CD4-positive, alpha-beta T cell treated with Interferon gamma for 1 hour (primary cell): ENCODE data around the gene ZNF558.
A peak's percentile ranks its signal among the peaks of the same experiment; 100 is the strongest.

ENCODE experiments used
- DNase-seq: peaks from one replicate; pipeline ENCODE4 v3.0.0-alpha.2; 2020

The ZNF558 gene

DNA sequence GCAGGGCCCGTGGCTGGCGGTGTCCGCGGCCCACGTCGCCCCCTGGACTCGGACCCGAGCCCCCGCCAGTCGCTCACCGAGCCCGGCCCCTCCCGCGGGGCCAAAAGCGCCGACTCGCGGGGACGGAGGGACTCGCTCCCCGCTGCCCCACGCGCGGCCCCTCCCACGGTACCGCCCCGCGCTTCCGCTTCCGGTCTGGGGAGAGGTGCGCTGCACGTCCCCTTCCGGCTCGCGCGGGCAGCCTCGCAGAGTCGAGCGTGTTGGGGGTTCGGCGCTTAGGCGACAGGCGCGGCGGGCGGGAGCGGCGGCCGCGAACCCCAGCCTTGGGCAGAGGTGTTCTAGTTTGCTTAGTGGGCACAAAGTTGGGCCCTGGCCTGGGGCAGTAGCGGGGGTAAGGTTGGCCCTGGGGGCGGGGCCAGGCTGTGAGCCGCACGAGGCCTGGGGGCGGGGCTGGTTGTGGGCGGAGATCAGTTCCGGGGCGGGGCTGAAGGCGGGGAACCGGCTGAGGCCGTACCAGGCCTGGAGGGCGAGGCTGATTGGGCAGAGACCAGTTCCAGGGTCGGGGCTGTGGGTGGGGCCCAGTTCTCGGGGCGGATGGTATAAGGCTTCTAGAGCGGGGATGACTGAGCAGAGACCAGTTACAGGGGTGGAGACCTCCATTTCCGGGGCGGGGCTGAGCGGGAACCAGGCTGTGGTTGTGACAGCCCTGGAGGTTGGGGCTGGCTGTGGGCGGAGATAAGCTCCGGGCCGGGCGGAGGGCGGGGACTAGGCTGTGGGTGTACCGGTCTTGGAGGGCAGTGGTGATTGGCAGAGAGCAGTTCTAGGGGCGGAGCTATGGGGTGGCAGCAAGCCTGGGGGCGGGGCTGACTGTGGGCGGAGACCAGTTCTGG is at the start of gene ZNF558, which contains the start of gene MBD3L1:
ZNF558 (minus strand) TSS at position 173 of the 890 bp plus-strand sequence. CDS start 9,645 bp downstream, outside the sequence.
MBD3L1 (plus strand) TSS at position 246 of the 890 bp plus-strand sequence. CDS start 10,302 bp downstream, outside the sequence.
- DNase-seq: peak; percentile 100

DNA sequence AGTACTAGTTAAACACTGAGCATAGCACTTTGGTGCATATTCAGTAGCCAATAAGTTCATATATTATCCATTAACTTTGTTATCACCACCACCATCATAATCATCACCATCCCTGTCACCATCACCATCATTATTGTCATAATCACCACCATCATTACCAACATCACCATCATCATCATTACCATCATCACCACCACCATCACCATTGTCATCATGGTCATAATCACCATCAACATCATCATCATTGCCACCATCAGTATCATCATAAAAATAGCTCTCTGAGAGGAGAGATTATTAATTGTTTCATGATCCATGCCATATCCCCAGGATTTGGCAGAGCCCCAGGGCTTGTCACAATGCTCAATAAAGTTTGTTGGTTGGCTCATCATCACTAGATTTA is 49.4 kb upstream of the ZNF558 start:
- DNase-seq: no peak

DNA sequence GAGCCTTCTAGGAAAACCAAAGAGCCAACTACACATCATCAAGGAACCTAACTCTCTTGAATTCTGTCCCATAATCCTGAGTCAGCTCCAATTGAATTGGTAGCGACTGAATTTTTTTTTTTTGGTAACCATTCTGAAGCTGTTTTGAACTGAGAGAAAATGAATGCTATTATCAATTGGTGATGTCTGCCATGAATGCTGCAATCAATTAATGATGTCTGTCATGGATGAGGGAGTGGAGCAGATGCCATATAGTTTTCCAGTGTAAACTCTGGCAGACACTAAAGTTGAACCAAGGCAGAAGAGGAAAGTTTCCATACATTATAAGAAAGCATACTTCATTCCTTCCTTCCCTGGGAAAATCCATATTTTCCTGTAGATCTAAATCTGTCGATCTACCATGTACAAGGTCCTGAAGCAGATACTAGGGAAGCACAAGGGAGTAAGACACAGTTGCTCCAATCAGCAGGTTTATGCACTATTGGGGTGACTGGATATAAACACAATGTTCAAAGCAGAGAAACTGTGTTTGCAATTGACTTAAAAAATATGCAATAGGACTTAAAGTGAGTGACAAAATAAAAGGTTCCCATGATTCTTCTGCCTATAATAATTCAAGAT is 48.9 kb upstream of the ZNF558 start:
- DNase-seq: no peak

DNA sequence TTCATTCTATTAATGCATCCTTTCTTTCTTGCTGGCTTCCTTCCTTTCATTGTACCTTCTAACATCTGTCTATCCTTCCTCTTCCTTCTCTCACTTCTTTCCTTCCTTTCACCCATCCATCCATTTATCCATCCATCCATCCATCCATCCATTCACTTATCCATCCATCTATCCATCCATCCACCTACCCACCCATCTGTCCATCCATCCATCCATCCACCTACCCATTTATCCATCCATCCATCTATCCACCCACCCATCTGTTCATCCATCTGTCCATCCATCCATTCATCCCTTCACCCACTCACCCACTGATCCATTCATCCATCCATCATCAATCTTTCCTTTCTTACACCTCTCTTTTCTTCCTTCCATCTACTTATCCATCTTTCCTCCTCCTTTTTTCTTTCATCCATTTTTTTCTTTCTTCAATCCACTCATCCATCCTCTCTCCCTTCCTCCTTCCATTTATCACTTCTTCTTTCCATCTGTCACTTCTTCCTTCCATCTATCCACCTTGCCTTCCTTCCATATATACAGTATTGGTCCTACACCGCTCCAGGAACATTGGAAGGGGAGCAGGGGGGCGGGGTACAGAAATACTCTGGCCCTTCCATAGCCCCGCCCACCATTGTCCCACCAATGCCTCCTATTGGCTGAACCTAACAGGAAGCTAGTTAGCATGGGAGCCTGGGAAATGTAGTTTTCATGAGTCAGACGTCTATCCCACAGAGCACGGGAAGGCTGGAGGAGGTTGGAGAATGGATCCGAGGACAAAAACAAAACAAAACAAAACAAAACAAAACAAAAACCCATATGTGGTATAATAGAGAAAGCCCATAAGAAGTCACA is 46.0 kb upstream of the ZNF558 start:
- no peak for DNase-seq

DNA sequence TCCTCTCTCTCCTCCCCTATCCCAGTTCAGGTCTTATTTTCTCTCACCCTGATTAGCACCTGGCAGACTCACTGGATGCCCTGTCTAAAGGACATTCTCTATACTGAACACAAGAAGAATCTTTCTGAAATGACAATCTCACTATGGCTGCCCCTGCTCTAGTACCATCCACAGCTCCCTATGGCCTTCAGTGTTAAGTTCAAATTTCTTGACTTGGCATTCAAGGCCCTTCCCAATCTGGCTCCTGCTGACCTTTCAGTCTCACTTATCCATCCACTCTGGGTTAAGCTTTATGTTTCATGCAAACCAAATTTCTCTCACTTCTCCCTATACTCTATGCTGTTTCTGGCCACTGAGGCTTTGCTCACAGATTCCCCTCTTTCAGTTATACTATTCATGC is 34.2 kb upstream of the ZNF558 start:
- no peak for DNase-seq

DNA sequence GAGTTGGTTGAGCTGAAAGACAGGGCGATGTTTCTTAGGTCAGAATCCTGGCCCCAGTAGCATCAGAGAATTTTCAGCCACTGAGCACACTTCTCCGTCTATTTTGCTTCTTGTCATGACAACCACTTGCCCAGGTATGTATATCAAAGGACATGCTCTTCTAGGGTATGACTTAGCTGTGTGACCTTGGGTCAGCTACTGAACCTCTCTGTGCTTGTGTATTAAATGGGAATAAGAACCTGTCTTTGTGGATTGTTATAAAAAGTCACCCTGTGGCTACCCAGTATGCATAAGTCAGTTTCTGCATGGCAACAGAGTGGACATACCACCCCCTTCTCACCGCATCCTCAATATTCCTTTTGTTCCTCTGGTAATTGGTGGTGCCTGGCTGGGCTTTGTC is 26.2 kb upstream of the ZNF558 start:
- no peak for DNase-seq

DNA sequence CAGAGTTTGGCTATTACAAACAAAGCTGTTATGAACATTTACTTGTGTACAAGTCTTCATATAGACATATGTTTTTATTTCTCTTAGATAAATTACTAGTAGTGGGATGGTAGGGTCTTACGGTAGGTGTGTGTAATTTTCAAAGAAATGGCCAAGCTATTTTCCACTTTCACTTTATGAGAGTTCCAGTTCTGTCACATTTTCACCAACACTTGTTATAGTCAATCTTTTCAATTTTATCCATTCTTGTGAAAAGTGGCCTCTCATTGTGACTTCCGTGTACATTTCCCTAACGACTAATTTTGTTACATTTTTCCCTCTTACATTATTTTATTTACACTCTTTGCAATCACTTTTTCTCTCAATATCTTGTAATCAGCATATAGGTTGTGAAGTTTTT is 18.4 kb upstream of the ZNF558 start:
- DNase-seq: no peak

DNA sequence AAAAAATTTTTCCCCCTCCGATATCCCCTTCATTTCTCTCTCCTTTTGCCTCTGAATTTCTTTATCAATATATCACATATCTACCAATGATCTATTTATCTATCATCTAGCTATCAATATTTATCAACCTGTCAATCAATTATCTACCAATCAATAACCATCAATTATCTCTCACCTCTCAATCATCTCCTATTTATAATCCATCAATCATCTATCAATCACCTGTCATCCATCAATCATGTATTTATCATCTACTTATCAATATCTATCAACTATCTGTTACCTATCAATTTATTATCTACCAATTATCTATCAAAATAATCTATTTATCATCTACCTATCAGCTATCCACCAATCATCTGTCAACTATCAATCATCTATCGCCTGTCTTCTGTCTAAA is 17.1 kb upstream of the ZNF558 start:
- no peak for DNase-seq

DNA sequence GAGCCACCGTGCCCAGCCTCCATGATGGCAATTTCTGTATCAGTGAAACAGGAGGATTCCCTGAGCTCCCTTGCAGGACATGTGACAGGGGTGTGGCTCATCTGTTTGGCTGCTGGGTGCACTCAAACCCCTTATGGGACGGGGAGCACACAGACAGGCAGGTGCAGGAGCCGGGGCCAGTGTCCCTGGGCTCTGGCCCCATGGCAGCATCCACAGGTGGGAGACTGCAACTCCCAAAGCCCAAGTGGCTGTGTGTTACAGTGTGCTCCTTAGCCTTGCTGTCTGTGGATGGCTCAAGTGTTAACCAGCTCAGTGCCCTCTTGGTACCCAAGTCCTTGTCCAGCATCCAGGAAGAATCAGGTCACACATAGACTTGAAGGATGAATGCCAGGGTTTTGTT is 14.7 kb upstream of the ZNF558 start:
- DNase-seq: no peak

DNA sequence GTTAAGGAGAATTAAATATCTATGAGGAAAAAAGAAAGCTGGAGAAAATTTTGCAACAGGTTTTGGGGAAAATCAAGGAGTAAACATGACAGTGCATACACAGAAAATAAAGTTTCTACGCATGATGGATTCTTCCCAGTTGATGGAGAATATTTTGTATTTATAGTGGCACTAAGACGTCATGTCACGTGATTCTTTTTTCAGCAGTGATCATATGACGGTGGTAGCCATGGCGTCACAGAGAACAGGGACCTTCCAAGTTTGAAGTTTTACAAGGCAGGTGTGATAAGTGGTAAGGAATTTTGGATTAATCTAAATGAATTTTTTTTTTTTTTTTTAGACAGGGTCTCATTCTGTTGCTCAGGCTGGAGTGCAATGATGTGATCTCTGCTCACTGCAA is 8.6 kb upstream of the ZNF558 start:
- DNase-seq: no peak

DNA sequence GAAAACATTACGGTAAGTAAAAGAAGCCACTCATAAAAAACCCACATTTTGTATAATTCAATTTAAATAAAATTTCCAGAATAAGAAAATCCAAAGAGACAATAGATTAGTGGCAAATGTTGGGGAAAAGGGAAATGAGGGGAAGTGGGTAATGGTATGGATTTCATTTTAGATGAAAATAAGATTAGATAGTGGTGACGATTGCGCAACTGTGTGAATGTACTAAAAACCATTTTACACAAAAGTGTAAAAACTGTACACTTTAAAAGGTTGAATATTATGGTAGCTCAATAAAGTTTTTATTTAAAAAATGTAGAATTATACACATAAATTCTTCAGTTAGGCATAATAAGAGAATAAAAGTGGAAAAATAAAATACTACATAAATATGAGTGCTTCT is 3.8 kb upstream of the ZNF558 start:
- no peak for DNase-seq

DNA sequence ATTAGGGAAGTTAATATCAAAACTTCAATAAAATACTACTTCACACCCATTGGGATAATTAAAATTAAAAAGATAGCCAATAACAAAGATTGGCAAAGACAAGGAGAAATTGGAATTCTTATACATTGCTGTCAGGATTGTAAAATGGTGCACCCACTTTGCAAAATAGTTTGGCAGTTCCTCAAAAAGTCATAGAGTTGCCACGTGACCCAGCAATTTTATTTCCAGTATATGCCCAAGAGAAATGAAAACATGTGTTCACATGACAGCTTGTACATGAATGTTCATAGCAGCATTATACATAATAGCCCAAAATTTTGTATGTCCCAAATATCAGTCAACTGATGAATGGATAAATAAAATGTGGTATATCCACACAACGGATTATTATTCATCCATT is 3.3 kb upstream of the ZNF558 start:
- no peak for DNase-seq

DNA sequence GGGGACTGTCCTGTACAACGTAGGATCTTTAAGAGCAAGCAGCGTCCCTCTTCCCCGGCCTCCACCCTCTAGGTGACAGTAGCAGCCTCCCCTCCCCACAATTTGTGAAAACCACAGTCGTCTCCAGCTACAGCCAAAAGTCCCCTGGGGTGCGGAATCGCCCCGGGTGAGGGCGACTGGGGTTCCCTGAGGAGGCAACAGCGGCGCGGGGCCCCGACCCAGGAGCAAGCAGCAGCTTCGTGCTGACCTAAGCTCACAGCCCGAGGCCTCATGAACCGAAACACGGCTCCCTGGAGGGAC is 322 bp downstream of the ZNF558 start:
- DNase-seq: no peak

DNA sequence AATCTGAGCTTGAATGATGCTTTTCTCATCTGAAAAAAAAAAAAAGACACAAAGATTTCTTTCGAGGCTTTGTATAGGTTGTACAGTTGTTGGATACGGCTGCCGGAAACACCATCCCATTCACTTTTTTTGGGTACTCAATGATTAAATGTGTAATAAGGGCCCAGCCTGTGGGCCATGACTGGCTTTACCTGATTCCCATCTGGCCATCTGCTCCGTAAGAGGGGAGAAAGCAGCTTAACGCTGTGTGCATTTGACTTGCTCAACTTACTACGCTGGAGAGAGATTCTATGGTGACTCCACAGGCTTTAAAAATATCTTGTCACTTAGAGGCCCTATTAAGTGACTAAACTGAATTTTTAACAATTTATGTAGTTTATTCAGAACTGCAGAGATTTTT is 731 bp downstream of the ZNF558 start:
- DNase-seq: no peak

DNA sequence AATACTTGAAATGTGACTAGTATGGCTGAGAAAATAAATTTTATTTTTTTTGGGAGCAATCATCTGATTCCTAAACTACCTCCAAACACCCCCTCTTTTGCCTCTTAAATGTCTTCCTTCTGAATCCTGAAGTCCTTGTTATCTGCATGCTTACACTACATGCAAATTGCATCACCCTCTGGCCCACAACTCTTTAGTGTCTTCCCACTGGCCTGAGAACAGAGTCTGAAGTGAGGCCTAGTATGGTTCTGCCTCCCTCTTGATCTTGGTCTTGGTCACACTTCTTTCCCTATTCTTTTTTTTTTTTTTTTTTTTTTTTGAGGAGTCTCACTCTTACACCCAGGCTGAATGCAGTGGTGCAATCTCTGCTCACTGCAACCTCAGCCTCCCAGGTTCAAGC is 4.8 kb downstream of the ZNF558 start:
- no peak for DNase-seq

DNA sequence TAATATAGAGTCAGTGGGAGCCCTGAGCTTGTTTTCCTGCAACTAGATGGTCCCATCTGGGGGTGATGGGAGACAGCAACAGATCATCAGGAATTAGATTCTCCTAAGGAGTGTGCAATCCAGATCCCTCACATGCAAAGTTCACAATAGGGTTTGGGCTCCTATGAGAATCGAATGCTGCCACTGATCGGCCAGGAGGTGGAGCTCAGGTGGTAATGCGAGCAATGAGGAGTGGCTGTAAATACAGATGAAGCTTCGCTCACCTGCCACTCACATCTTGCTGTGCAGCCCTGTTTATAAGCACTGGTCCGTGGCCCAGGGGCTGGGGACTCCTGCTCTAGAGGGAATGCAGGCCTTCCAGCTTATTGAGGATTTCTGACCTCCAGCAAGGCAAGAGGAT is 5.7 kb downstream of the ZNF558 start:
- no peak for DNase-seq

DNA sequence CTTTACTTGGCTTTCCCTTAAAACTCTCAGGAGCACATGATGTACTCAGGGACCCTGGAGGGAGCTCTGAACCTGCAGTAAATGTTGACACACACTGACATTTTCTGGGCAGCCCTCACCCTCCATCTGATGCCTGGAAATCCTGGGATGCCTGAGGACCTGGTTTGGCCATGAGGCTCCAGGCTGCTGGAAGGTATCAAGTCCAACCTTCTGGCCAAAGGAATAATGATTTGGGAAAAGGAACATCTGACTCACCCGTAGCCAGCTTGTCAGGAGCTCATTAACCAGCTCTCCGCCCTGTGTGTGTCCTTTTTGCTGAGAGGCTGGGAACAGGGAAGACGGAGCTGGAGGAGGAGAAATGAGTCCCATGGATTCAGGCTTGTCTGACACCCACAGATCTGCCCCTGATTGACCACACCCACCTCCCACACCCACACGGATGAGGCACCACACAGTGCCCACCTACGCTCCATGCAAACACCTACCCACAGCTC is 10.3 kb downstream of the ZNF558 start:
- no peak for DNase-seq

DNA sequence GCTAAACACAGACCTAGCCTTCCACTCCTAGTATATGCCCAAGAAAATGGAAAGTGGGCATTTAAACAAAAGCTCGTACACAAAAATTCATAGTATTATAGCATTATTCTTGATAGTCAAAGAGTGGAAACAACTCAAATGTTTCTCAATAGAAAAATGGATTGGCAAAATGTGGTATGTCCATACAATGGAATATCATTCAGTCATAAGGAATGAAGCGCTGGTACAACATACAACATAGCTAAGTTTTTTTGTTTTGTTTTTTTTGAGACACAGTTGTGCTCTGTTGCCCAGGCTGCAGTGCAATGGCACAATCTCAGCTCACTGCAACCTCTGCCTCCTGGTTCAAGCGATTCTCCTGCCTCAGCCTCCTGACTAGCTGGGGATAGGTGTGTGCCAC is 11.9 kb downstream of the ZNF558 start:
- no peak for DNase-seq

DNA sequence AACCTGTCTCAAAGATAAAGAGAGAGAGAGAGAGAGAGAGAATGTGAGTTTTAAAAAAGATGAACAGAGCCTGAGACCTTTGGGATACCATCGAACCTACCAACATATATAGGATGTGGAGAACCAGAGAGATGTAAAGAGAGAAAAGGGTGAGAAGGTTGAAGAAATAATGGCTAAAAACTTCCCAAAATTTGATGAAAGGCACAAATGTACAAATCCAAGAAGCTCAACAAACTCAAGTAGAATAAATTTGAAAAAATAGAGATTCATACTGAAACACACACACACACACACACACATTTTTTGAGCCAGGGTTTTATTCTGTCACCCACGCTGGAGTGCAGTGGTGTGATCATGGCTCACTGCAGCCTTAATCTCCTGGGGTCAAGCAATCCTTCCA is 16.3 kb downstream of the ZNF558 start:
- no peak for DNase-seq

DNA sequence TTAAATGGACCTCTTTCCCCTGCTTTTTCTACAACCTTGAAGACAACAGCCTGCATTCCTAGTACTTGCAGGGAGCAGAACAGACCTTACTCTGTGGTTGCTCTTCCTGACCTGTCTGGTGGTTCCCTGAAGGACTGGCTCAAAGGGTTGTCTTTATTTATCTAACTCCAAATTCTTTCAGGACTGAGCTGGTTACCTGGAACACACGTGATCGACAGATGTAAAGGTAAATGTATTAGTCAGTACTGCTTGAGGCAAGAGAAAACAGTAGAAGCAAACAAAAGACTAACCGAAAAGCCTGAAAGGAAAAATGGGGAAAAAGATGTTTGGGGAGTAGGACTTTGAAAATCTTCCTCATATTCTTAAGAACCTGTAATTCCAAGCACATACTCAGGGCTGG is 17.9 kb downstream of the ZNF558 start:
- no peak for DNase-seq

DNA sequence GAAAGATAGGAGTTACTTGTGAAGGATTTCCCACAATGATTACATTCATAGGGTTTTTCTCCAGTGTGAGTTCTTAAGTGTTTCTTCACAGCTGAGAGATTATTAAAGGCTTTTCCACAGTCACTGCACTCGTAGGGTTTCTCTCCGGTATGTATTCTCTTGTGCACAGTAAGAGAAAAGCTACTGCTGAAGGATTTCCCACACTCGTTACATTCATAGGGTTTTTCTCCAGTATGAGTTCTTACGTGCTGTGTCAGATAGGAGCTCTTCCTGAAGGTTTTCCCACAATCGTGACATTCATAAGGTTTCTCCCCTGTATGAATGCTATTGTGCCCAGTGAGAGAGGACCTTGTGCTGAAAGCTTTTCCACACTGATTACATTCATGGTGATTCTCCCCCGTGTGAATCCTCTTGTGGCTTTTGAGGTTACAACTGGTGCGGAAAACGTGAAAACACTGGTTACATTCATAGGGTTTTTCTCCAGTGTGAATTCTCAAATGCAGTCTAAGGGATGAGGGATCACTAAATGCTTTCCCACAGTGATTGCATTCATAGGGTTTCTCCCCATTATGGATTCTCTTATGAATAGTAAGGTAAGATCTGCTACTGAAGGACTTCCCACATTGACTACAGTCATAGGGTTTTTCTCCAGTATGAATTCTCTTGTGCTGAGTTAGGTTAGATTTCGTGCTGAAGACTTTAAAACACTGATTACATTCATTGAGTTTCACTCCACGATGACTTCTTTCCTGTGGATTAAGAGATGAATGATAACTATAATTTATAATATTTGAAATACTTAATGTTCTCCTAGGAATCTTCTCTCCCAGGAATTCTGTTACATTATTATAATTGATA is 20.6 kb downstream of the ZNF558 start:
- DNase-seq: no peak

DNA sequence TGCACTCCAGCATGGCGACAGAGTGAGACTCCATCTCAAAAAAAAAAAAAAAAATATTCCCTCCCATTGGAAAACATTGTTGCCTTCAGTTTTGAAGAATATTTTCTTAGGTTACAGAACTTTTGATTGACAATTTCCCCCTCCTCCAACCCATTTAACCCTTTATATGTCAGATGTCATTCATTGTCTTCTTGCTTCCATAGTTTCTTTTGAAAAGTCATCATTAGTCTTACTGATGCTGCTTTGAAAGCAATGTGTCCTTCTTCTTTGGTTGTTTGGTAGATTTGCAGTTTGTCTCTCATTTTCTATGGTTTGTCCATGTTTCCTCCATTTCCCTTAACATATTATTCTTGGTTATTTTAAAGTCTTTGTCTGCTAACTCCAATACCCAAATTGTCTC is 25.4 kb downstream of the ZNF558 start:
- no peak for DNase-seq

DNA sequence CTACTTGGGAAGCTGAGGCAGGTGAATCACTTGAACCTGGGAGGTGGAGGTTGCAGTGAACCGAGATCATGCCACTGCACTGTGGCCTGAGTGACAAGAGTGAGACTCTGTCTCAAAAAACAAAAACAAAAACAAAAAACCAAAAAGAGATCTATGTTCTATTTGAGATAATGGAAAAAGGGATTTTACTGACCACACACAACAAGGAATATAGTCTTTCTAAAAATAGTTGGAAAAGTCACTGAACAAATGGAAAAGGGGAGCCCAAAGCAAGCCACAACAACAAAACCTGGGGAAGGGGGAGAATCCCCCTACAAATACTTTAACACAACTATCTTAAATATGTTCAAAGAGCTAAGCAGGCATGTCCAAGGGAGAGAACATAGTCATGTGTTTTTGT is 37.3 kb downstream of the ZNF558 start:
- DNase-seq: no peak
